Gastroesophageal sphincter (tissue), 3 donors: ENCODE measurements around the gene CPNE4.

Source experiments
- EP300 ChIP-seq: sonication (generic); formaldehyde crosslinking; IDR thresholded peaks from one replicate; pipeline ENCODE4 v1.6.1; 2017; ENCODE audit warnings: antibody characterized with exemption, mild to moderate bottlenecking
- TF ChIP-seq, protein P1 (sequence below), 4 experiments: fragments of 200-600 bp in 2 of 4; fragments of 450-650 bp in 2 of 4; sonication (generic) in 1 of 4; IDR thresholded peaks; one replicate each; pipeline ENCODE4 v1.5.1; 2017 to 2019; ENCODE audit warnings: antibody characterized with exemption in 4 of 4, mild to moderate bottlenecking in 2 of 4, moderate library complexity in 2 of 4

DNA sequence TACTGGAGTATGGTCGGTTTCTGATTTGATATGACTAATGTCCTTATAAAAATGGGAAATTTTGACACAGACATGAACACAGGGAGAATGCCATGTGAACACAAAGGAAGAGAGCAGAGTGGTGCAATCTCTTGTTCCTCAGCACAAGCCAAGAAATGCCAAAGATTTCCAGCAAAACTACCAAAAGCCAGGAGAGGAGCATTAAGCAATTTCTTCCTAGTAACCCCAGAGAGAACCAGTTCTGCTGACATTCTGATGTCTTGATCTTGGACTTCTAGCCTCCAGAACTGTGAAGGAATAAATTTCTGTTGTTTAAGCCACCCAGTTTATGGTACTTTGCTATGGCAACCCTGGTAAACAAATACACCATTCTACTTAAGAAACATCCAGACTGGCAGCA is 304.2 kb downstream of the CPNE4 start:
- TF ChIP-seq, protein P1, sequence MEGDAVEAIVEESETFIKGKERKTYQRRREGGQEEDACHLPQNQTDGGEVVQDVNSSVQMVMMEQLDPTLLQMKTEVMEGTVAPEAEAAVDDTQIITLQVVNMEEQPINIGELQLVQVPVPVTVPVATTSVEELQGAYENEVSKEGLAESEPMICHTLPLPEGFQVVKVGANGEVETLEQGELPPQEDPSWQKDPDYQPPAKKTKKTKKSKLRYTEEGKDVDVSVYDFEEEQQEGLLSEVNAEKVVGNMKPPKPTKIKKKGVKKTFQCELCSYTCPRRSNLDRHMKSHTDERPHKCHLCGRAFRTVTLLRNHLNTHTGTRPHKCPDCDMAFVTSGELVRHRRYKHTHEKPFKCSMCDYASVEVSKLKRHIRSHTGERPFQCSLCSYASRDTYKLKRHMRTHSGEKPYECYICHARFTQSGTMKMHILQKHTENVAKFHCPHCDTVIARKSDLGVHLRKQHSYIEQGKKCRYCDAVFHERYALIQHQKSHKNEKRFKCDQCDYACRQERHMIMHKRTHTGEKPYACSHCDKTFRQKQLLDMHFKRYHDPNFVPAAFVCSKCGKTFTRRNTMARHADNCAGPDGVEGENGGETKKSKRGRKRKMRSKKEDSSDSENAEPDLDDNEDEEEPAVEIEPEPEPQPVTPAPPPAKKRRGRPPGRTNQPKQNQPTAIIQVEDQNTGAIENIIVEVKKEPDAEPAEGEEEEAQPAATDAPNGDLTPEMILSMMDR (IDR thresholded peaks at IDR 0.05), result no peak
- TF ChIP-seq EP300, result no peak
